Stimulated activated CD4-positive, alpha-beta T cell treated with anti-CD3 and anti-CD28 coated beads, Interleukin-2, amount 100 ng/mL, for 24 hours (primary cell): Measurements from ENCODE around the gene LGALS9C.
"Not testable (repeated sequence)": the region's sequence is repeated elsewhere in the genome, so short reads cannot be mapped to it uniquely, and the experiment has no call there.

ENCODE experiments used
- DNase-seq, 2 donors: peaks; one replicate each; pipeline ENCODE4 v3.0.0-alpha.2; 2020

Gene LGALS9C

GRCh38 chr17:18478977-18479595, 2.5 kb downstream of the LGALS9C start:
- not testable (repeated sequence) for DNase-seq

DNA sequence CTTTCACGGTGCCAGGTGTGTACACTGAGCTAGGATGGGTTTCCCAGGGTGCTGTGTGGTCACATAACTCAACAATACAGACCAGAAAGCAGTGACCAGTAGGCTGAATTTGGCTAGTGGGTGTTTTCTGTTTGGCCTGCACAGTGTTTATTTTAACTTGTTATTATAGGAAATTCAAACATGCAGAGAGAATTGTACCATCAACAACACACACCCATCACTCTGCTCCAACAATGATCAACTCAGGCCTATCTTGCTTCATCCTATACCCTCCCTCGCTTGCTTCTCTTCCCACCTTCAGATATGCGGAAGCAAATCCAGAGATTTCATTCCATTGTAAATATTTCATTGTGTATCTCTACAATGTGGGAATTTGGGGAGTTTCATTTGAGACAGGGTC, 5.2 kb downstream of the LGALS9C start:
- DNase-seq = not testable (repeated sequence)

DNA sequence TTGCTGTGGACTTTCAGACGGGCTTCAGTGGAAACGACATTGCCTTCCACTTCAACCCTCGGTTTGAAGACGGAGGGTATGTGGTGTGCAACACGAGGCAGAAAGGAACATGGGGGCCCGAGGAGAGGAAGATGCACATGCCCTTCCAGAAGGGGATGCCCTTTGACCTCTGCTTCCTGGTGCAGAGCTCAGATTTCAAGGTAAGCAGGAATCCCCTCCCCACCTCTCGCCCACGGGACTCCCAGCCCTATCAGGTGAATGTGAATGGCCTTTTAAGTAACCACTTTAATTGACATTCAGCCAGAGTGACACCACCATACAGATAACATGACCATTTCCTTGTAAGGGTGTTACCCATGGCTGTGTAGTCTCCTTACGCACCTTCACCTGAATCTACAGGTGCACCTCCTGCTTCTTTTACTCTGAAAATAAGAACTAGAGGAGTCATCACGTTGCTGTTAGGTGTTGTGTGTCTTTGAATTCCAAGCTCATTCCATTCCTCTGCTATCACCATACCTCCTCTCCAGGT, 9.4 kb downstream of the LGALS9C start:
- not testable (repeated sequence) for DNase-seq

- not testable (repeated sequence) for DNase-seq
Observed at GRCh38 chr17:18487633-18488032, 11.0 kb downstream of the LGALS9C start.

DNA sequence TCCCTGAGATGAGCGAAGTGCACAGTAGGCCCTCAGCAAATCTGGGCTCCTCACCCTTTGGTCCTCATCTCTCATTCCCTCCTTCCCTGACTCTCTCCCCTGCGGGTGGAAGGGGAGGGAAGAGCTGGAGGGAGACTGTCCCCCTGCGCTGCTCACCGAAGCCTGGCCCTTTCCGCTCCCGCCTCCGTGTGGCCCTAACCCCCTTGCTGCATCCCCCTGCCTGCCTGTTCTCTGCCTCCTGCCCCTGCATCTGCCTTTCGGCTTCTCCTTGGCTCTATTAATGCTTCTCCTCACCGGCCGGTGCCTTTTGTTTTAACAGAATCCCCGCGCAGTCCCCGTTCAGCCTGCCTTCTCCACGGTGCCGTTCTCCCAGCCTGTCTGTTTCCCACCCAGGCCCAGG, 12.0 kb downstream of the LGALS9C start:
- not testable (repeated sequence) for DNase-seq

- DNase-seq = not testable (repeated sequence)
Observed at GRCh38 chr17:18490016-18490415, 13.4 kb downstream of the LGALS9C start.

DNA sequence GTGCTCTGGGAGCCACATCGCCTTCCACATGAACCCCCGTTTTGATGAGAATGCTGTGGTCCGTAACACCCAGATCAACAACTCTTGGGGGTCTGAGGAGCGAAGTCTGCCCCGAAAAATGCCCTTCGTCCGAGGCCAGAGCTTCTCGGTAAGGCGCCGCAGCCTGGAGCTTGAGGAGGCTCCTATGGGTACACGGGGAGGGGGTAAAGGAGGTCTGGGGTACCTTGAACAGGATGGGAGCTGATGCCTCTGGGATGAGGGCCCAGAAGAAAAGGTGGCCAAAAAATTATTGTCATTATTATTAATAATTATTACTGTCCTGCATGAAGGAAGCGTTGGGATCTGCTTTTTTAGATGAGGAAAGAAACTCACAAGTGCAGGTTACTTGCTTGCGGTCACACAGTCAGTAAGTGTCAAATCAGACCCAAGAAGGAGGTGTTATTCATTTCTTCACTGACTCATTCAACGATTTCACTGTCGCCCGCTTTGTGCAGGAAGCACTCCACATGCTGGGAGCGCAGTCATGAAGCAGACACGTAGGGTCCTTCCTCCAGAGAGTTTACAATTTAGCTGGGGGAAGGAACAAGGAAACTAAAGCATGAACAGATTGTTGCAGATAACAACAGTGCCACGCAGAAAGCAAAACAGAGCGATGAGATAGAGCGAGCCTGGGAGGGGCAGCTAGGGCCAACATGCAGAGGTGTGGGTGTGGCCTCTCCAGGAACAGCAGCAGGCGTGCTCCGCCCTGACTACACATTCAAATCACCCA, 16.3 kb downstream of the LGALS9C start:
- DNase-seq = peak; percentile 18 to 43

- not testable (repeated sequence) for DNase-seq
Observed at GRCh38 chr17:18494250-18494768, 17.7 kb downstream of the LGALS9C start.

- not testable (repeated sequence) for DNase-seq
Observed at GRCh38 chr17:18497044-18497443, 20.5 kb downstream of the LGALS9C start.

DNA sequence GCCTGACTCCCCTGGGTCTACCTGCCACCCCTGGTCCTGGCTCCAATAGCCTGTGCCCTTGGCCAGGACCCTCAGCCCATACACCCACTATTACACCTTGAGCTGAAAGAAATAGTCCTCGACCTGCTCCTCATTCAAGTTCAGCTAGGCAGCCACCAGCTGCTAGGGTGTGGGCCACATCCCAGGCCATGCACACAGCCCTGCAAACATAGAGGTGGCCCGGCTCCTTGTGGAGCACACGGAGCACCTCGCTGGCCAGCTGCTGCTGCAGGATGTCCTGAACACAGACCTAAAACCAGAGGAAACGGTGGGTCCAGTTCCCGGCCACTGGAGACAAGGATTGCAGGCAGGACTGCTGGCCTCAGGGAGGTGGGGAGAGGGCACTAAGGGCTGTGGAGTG, 22.5 kb downstream of the LGALS9C start:
- not testable (repeated sequence) for DNase-seq

GRCh38 chr17:18499756-18500155, 23.2 kb downstream of the LGALS9C start:
- not testable (repeated sequence) for DNase-seq

- DNase-seq = not testable (repeated sequence)
Observed at GRCh38 chr17:18500281-18500680, 23.7 kb downstream of the LGALS9C start.

DNA sequence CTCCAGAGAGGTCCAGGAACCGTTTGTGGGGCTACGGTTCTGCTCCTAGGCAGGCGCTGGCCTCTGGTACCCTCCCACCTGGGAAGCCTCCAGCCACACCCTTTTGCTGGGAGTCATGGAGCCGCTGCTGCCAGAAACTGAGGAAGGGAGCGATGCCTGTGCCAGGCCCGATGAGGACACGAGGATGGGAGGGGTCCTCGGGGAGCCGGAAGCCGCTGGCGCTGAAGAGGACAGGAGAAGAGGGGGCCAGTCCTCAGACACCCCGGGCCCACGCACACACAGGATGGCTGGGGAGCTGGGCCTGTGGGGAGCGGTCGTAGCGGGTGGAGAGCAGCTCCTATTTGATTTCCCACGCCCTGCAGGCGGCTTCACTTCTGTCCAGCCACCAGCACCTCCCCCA, 24.2 kb downstream of the LGALS9C start:
- not testable (repeated sequence) for DNase-seq

DNA sequence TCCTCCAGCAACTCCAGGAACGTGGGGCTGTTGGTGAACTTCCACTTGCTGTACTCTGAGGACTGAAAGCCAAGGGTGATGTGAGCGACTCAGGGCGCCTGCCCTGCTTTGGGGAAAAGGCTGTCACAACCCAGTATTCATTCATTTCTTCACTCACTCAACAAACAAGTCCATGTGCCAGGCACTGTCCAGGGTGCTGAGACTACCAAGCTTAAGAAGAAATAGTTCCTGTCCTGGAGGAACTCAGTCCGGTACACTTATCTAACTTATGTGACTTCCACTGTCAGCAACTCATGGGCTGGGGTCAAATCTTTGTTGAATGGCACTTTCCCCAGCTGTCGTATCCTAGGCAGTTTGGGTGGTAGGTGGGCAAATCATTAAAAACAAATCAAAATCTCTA, 26.6 kb downstream of the LGALS9C start:
- not testable (repeated sequence) for DNase-seq

DNA sequence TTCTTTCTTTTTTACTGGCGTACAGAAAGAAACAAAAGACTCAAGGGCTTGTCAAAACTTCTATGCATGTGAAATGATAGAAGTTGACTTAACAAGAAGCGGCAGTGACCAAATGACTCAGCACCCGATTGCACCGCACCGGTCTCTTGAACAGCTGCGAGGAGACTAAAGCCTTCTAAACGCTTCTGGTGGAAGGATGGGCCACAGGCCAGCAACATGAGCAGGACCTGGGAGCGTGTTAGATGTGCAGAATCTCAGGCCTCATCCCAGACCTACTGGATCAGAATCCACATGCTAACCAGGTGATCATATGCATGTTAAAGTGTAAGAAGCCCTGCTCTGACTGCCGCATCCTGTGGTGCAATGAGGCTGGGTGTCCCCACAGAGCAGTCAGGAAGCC, 31.1 kb downstream of the LGALS9C start:
- DNase-seq = not testable (repeated sequence)

DNA sequence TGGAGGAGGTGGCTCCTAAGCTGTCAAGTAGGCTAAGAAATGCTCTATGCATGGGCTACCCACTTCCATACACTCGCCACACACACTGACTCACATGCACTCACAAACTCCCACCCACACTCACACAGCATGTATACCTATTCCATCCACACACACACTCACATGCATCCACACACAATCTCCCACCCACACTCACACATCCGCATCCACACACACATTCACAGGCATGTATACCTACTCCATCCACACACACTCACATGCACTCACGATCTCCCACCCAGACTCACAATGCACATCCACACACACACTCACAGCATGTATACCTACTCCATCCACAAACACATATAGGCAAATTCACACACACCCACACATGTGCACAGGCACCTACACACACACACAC, 32.1 kb downstream of the LGALS9C start:
- DNase-seq = not testable (repeated sequence)

DNA sequence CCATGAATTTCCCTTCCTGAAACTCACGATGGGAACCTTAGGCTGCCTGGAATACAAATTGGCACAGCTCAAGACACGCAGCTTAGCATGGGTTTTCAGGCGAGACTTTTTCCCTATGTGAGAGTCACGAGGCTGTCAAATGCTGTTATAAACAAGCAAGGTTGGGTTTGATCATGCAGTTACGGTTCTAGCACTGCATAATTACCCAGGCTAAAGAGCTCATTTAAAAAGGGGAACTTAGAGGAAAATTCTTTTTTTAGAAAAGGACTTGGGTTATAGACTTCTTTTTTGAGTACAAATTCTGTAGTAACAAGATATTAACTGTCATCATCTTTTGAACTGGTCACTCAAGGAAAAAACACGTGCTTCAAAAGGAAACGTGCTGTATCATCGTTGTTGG, 44.5 kb downstream of the LGALS9C start:
- DNase-seq = not testable (repeated sequence)

GRCh38 chr17:18525015-18525414, 48.4 kb downstream of the LGALS9C start:
- not testable (repeated sequence) for DNase-seq

GRCh38 chr17:18526168-18526800, 49.7 kb downstream of the LGALS9C start:
- not testable (repeated sequence) for DNase-seq

DNA sequence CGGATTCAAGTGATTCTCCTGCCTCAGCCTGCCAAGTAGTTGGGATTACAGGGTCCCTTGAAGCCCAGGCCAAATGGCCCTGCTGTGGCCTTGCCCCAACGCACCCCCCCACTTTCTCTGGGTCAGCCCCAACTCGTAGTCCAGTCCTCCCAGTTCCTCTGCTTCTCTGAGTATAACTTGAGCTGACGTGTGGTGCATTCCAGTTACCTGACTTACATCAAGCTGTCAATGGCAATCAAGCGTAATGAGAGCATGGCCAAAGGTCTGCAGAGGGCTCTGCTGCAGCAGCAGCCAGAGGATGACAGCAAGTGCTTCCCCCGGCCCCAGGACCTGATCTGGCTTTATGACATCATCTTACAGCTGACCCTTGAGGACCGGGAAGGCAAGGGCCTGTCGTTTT, 50.8 kb downstream of the LGALS9C start:
- DNase-seq = not testable (repeated sequence)

- not testable (repeated sequence) for DNase-seq
Observed at GRCh38 chr17:18528435-18528834, 51.8 kb downstream of the LGALS9C start.

DNA sequence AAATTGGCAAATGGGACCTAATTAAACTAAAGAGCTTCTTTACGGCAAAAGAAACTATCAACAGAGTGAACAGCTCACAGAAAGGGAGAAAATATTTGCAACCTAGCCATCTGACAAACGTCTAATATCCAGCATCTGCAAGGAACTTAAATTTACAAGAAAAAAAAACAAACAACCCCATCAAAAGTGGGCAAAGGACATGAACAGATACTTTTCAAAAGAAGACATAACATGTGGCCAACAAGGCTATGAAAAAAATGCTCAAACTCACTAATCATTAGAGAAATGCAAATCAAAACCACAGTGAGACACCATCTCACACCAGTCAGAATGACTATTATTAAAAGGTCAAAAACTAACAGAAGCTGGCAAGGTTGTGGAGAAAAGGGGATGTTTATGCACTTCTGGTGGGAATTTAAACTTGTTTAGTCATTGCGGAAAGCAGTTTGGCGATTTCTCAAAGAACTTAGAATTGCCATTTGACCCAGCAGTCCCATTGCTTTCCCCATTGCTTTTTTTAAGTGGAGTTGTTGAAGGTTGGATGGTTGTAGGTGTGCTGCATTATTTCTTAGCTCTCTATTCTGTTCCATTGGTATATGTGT, 52.4 kb downstream of the LGALS9C start:
- DNase-seq = not testable (repeated sequence)

GRCh38 chr17:18530405-18530804, 53.8 kb downstream of the LGALS9C start:
- not testable (repeated sequence) for DNase-seq
